Glomerular visceral epithelial cell (primary cell): ENCODE data around the gene C1orf74.

Source experiments
- DNase-seq: peaks from one replicate; pipeline ENCODE4 v3.0.0-alpha.2; 2016; ENCODE audit errors: extremely low spot score

The C1orf74 gene

DNA sequence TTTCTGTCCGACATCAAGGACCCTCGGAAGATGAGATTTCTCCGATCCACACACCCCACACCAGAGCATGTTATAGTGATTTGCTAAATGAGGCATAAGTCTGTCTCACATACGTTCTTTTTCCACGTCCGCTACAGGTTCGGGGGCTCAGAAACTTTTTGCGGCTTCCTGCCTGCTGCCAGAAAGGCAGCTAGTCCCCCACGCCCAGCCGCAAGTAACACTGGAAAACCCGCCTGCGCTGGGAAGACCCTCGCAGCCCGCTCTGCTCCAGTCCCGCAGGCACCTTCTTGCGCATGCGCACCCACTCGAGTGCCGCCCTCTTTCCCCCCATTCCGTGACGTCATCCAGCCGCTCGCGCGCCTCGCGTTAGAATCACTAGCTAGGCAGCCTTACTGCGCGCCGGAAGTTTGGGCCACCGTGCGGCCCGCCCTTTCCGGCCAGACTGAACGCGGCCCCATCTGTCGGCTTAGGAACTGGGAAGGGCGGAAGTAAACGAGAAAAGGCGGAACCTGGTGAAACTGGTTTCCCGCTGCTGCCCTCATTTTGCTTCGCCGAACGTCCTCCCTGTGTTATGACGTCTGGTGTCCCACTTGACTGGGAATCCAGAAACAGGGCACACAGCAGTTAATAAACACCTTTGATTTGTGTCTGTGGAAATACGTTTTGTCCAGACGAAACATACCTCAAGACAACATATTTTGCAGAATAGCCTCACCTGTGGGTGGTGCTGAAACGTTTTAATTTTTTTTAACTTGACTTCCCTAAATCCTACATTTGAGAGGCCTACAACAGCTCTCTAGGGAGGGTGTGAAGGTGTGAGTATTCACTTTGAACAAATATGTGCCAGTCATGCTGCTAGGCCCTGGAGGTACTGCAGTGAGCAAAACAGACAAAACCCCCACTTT, at the start of gene C1orf74:
C1orf74 (minus strand) TSS at position 295 of the 905 bp plus-strand sequence. CDS start 925 bp downstream, outside the sequence.
- peak; percentile 99 for DNase-seq

DNA sequence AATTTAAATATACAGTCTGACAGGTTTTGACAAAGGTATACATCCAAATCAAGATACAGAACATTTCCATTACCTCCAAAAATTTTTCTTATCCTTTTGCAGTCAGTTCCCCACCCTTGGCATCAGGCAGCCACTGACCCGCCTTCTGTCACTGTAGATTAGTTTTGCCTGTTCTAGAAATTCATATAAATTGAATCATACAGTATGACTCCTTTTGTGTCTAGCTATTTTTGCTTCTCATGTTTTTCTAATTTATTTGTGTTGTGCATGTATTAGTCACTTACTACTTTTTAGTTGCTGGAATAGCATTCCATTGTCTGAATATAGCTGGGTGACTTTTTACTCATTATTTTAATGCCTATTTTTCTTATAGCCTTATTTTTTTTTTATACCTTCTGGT, 47.3 kb upstream of the C1orf74 start:
- DNase-seq, result no peak

DNA sequence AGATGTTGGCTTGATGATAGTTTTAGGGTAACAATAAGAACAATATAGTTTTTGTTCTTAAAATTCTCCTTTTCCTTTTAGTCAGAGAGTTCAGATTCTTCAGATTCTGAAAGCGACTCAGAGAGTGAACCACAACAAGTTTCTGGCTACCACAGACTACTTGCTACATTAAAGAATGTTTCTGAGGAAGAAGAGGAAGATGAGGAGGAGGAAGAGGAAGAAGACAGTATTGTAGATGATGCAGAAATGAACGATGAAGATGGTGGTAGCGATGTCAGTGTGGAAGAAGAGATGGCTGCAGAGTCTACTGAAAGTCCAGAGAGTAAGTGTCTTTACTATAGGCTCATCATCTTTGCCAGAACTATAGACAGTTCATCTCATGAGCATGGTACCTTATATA, 46.4 kb upstream of the C1orf74 start:
- no peak for DNase-seq

DNA sequence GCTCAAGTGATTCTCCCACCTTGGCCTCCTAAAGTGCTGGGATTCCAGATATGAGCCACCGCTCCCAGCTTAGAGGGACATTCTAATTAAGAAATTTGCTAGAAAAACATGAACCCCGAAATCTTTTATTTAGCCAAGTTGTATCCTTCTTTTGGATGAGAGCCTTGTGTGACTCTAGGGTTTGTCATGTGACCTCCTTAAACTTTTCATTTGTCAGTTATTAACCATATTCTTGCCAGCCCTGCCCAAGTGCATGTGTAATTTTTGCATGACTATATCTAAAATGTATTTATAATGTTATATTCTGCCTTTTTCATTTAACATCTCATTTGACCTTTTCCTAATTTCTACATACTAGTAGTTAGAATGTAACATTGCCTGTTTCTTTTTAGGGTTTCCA, 45.4 kb upstream of the C1orf74 start:
- DNase-seq, result no peak

DNA sequence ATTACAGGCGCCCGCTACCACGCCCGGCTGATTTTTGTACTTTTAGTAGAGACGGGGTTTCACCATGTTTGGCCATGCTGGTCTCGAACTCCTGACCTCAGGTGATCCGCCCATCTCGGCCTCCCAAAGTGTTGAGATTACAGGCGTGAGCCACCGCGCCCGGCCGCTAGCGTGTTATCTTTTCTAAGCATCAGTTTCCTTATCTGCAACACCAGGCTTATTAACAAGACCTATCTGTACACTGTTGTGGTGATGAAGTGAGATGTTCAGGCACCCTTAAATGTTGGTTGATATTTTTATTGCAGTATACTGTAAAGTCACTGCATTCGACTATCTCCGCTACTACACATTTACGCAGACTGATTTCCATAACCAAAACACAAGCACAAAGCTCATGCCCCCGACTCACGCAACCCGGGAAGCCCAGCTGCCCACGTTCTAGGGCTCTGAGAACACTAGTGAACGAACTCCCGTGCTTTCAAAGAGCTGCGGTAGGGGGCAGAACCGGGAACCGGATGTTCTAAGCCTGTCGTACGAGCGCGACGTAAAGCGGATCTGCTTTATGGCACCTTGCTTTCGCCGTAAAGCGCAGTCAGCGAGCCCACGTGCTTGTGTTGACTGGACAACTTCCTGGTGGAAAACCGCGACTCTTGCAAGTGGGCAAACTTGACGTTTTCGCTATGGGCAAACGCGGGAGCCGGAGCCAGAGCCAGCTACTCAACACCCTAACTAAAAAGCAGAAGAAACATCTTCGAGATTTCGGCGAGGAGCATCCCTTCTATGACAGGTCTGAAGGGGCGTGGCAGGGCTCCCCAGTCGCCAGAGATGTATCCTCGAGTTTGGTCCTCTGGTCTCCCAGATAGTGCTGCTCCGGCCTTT, 43.3 kb upstream of the C1orf74 start, which contains the start of gene UTP25:
UTP25 (plus strand) TSS at position 589 of the 879 bp plus-strand sequence; CDS start at position 681, 92 bp downstream.
- DNase-seq, result peak; percentile 97

DNA sequence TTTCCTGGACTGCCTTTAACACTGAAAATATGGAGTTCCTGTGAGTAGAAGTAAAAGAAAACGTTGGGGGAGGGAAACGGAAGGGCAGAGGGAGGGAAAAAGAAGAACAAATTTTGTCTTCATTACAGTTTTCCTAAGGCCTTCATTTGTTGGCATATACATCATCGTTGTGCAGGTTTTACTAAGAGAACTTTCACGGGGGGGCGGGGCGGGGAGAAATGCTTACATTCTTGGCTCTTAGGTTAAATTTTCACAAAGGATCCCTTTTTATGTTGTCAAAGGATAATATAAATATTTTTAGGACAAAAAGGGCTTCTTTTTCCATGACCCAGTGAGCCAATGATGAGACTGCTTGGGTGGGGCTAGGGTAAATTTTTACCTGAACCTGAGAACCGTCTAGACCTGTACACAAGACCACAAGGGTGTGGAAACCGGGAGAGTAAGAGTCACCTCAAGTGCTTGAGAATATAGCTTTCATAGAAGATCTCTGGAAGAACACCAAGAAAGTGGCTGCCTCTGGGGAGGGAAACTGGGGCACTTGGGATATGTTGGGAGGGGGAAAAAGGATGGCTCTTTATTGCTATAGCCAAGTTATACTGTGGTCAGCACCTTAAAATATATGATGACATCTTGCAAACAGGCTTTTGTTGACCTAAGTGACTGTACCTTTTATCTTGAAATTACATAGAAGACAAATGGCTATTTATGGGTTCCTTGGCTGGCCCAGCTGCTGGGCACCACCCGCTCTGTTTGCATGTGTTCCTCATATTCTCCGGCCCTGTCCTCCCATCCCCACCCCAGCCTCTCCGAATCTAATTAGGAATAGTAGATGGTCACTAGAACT, 41.5 kb upstream of the C1orf74 start:
- no peak for DNase-seq

DNA sequence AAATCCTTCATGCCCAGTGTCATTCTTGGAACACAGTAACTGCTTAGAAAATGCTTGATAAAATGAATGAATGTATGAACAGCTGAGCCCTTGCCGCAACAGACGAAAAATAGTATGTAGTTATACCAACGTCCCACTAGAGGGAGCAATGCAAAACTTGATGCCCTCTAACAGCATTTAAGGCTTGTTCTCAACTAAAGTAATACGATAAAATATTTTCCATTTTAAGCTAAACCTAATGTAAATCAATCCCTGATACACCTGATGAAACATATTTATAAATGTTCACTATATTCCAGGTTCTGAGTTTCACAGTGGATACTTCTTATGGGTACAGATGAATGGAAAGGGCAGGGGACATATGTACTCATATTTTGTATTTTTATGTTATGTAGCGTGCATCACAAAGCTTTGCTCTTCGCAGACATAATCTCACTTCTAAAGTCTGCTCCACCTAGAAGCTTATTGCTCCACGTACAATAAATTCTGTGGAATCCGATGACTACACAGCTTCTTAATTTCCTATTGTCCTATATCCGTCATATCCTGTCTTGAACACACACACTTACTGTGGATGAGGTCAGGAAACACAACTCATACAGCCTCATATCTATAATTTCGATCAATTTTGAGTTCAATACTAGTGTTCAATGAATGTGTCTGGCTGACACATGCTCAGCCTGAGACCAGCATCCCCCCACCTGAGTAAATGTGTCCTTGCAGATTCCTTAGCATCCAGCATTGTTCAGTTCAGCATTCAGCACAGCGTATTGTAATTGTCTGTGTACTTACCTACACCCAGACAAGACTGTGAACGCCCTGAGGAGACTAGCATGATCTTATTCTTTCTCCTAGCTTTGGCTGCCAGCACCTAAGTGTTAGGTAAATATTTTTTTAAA, 39.0 kb upstream of the C1orf74 start:
- DNase-seq, result peak; percentile 76

DNA sequence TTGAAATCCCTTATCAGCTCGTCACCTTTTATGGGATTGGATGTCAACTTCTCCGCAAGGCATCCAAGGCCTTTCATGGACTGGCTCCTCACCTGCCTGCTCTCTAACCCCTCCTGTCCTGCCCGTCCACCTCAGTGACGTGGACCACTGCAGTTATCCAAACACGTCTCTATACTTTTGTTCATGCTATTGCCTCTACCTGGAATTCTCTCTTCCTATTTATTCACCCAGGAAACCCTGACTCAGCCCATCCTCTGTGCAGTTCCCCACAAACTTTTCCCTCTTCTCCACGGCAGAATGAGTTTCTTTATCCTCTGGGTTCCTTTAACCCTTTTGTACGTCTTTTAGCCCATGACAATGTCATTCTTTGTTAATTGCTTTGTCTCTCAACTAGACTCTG, 38.3 kb upstream of the C1orf74 start:
- DNase-seq, result peak; percentile 17

DNA sequence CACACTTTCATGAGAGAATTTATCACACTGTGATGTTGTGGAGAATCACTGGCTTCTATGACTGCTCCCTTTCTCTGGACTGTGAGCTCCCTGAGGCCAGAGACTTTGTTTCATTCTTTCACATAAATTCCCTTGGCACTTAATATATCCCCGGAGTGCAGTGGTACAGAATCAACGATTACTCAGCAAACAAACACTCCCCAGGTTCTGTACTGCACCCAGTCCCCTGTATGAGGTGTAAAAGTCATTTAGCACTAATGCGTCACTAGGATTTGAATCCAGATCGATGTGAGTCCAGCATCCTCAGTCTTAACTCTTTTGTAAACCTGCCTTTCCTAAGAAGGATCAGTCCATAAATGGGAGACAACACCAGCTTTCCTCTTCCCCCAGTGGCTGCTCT, 36.6 kb upstream of the C1orf74 start:
- no peak for DNase-seq

DNA sequence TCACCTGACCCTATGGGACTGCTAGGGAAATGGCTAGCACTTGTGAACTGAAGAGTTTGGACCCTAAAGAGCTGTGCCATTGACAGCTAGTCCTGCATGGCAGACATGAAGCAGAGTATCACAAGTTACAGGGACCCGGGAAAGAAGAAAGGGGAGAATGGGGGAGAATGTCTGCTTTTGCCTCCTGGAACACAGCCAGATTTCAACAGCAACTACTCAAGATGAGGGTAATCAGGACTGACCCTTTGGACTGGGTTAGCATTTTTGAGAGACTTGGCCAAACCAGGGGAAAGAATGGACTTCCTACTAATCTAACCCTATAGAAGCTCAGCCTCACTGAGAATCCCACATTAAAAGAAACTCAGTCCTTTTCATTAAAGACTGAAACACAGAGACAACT, 34.7 kb upstream of the C1orf74 start:
- DNase-seq, result no peak

DNA sequence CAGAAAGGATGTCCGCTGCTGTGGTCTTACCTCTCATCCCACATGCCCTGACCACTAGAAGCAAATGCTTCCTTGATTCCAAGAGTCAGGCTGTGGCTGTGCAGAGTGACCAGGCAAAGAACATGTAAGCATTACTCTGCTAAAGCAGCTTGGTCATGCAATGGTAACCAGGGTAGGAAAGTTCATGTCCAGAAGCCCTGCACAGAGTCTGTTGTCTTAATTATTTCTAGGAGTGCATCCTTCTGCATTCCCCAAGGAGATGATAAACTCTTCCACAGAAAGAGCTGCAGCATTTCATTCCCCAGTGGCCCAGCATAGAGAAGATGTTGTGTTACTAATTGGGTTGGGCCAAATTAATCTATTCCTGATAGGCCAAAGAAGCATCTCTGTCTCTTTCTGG, 33.3 kb upstream of the C1orf74 start:
- DNase-seq, result no peak

DNA sequence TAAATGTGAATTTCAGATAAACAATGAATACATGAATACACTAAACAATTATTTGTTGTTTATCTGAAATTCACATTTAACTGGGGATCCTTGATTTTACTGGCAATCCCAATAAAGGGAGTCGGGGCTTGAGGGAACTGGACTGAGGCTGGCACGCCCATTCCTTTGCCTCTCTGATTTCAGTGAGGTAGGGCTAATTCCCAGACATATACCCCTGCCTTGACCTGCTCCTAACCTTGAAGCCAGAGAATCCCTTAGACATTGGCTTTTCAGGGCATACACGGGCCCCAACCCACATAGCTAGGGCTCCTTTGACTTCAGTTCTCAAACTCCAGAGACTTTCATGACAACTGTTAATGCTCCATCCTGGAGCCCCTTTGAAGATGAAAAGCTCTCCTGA, 32.6 kb upstream of the C1orf74 start:
- DNase-seq, result no peak

DNA sequence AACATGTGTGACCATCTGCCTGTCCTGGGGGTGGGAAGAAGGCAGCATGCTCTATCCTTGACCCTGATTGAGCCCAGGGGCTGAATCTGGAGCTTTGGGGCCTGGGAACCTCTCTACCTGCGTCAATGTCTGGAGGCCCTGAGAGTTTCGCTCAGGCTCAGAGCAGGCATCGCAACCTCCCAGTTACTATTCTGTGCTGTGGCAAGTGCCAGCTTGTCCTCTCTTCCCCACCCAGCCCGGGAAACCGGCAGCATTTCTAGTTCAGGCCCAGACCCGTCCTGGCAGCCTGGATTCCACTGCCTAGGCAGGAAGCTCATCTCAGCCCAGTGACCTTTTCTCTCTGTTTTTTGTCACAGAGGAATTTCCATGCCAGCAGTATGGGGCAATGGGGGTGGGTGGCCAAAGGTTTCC, 31.6 kb upstream of the C1orf74 start:
- no peak for DNase-seq

DNA sequence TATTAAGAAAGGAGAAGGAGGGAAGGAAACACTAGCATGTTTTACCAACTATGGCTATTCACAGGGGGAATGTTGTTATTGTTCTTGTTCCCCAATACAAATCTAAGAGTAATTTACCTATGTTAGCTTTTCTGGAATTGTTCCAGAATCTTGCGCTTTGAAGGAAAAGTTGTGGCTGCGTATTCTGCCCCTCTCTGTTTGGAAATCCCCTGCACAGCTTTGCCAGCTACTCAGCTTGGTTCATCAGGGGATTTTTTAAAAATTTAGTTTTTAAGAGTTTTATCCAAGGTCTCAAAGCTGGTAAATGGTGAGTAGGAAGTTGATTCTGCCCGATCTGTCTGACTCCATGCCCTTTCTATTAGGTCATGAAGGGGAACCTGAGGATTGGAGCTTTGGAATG, 31.1 kb upstream of the C1orf74 start:
- DNase-seq, result no peak

DNA sequence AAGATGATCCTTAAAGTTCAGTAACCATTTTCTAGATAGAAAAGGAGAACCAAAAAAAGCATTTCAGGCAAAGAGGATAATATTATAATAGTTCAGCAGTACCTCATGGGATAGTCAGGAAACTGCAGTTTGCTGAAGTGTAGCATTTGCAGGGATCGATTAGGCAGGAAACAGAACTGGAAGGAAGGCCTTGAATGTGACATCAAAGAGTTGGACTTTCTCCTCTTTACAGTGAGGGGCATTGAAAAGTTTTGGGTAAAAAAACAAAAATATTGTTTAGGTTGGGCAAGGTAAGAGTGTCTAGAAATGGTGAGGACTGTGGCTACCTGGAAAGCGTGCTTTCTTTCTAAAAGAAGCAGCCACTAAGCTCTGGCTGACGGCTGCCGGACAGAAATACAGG, 29.5 kb upstream of the C1orf74 start:
- DNase-seq, result no peak

DNA sequence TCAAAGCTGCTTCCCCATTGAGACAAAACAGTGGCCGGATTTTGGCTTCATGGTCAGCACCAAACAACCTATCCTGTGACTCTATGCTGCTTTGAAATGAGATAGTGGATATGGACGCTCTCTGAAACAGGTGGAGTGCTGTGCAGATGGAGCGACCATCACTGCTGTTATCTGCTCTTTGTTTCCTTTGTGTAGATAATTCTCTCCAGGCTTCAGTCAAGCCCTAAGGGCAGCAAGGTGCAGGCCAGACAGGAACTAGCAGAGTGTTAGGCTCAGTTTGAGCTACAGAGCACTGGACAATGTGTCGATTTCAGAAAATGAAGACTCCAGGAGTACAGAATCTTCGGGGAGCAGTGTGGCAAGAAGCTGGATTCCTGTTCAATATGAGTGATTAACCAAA, 26.4 kb upstream of the C1orf74 start:
- no peak for DNase-seq

DNA sequence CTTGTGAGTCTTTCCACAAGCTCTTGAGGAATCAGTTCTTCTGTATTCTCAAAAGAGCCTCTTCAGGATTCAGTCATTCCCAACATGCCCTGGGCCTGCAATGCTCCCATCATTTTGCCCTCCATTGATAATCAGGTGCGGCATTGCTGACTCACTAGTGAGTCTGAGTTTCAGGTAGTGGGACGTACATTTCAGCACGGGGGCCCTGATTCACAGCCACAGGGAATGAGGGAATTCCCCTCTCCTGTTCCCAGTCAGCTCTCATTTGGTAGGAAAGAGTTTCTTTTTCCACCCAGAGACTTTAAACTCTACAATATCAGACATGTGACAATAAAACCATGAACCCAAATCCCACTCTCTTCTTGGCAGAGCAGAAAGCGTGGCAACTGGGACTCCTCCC, 25.3 kb upstream of the C1orf74 start:
- peak; percentile 51 for DNase-seq

DNA sequence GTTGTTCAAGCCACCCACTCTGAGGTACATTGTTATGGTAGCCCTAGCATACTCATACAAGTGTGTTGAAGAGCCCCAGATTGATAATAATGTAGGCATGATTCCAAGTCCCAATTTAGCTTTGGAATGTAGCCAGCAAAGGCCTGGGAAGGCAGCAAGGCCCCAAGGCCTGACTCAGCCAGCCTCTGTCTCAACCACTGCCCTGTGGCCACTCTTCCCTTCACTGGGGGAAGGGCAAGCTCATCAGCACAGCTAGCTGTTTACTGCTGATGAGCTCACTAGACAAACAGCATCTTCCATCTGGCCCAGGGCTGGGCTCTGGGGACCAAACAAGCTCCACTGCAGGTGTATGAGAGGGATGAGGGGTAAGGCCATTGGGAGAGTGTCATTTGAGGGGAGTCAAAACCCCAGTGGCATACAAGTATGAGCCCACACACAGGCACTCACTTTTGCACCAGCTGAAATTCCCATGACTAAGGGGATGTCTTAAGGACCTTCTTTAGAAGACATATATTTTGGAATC, 23.8 kb upstream of the C1orf74 start:
- peak; percentile 95 for DNase-seq

DNA sequence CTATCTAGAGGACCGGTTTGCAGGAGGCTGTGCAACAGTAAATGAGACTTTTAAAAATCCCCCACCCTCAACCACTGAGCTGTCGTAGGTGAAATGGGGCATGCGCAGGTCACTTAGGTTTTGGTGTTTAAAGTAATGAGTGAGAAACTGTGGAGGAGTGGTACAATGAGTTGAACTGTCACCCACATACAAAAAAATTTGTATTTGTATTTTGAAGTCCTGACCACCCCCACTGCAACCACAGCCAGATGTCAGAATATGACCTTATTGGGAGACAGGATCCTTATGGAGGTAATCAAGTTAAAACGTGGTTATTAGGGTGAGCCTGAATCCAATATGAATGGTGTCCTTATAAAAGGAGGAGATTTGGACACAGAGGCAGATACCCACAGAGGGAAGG, 23.1 kb upstream of the C1orf74 start:
- DNase-seq, result no peak
